ENCODE data around the gene RAB43. TPM values are rescaled to one million over a fixed set of nuclear protein-coding genes. Genes with fewer than 3 reads are reported as not detected.
"Not testable (repeated sequence)": the region's sequence is repeated elsewhere in the genome, so short reads cannot be mapped to it uniquely, and the experiment has no call there.

The RAB43 gene
- total RNA-seq, 6 experiments from 2014 or later, result 17.1 to 28.0 (median 22.0) TPM

DNA sequence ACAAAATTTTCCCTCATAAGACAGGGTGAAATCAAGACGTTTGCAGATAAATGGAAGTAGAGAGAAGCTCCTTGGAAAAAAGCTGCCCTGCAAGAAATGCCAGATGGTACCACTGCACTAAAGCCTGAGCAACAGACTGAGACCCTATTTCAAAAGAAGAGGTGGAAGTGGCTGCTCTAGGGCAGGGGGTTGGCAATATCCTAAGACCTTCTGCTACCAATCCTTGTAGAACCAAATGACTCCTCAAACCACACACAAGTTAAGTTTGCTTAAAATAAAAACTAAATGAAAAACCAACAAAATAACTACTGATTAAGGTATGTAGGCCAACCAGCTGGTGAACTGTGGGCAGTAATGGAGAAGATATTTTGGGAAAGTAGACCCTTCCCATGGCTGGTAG lies 21.3 kb downstream of the RAB43 start:
- Mint-ChIP-seq H3K4me3 (no peak overlapping the region), H3K27me3 (ENCODE audit: insufficient read depth) (no peaks in the 10 kb centered on the region; the same call in 1 of the 2 replicates), H3K36me3 (ENCODE audit: low read depth) (peaks cover 6% of the 10 kb centered on the region; the same call in 1 of the 2 replicates), H3K9me3 (no peaks in the 10 kb centered on the region), H3K27ac (no peak overlapping the region), H3K4me1 (ENCODE audit: low read depth) (no peaks in the 10 kb centered on the region)
- TF ChIP-seq, protein P1, sequence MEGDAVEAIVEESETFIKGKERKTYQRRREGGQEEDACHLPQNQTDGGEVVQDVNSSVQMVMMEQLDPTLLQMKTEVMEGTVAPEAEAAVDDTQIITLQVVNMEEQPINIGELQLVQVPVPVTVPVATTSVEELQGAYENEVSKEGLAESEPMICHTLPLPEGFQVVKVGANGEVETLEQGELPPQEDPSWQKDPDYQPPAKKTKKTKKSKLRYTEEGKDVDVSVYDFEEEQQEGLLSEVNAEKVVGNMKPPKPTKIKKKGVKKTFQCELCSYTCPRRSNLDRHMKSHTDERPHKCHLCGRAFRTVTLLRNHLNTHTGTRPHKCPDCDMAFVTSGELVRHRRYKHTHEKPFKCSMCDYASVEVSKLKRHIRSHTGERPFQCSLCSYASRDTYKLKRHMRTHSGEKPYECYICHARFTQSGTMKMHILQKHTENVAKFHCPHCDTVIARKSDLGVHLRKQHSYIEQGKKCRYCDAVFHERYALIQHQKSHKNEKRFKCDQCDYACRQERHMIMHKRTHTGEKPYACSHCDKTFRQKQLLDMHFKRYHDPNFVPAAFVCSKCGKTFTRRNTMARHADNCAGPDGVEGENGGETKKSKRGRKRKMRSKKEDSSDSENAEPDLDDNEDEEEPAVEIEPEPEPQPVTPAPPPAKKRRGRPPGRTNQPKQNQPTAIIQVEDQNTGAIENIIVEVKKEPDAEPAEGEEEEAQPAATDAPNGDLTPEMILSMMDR (IDR thresholded peaks at IDR 0.05), result no peak
- no peak for DNase-seq

DNA sequence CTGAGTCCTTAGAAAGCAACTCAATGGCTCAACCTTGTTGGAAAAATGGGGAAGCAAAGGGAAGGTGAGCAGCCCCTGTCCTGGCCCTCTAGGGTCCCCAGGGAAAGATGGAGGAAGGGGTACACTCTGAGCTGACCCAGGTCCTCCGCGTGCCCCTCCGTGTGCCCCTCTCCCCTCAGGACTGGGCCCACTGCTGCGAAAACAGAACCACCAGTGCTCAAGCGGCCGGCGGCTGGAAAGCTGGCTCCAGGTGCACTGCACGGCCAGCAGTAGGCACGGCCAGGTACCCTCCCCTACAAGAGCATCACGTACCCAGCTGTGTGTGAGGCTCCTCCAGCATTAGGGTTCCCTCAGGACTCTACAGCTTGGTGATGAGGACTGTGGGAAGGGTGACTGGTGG lies 26.3 kb downstream of the RAB43 start:
- no peak for DNase-seq
- Mint-ChIP-seq H3K4me1 (ENCODE audit: low read depth) (no peaks in the 10 kb centered on the region), H3K4me3 (no peak overlapping the region), H3K27me3 (ENCODE audit: insufficient read depth) (no peaks in the 10 kb centered on the region), H3K9me3 (no peaks in the 10 kb centered on the region), H3K36me3 (ENCODE audit: low read depth) (peaks cover 6% of the 10 kb centered on the region; the same call in 1 of the 2 replicates), H3K27ac (no peak overlapping the region)
- TF ChIP-seq, protein P1 (IDR thresholded peaks at IDR 0.05), result no peak

DNA sequence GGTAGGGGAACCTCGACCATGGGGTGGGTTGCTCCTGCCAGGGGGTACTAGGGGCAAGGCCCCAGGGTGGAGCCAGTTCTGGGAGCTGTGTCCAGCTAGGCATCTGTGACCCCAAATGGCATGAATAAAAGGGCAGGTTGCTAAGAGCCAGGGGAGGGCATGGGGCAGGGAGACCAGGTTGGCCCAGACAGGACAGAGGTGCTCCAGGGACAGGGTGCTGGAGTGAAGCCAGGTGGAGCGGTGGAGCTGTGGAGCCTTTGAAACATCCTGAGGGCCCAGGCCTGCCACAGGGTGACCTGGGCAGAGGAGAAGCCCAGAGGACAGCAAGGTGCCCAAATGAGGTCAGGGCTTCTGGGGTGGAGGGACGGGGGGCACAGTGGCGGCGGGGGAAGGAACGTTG lies 33.3 kb downstream of the RAB43 start:
- not testable (repeated sequence) for H3K27ac Mint-ChIP-seq; H3K27me3 Mint-ChIP-seq (ENCODE audit: insufficient read depth); H3K4me3 Mint-ChIP-seq; DNase-seq; H3K4me1 Mint-ChIP-seq (ENCODE audit: low read depth); H3K36me3 Mint-ChIP-seq (ENCODE audit: low read depth); H3K9me3 Mint-ChIP-seq

DNA sequence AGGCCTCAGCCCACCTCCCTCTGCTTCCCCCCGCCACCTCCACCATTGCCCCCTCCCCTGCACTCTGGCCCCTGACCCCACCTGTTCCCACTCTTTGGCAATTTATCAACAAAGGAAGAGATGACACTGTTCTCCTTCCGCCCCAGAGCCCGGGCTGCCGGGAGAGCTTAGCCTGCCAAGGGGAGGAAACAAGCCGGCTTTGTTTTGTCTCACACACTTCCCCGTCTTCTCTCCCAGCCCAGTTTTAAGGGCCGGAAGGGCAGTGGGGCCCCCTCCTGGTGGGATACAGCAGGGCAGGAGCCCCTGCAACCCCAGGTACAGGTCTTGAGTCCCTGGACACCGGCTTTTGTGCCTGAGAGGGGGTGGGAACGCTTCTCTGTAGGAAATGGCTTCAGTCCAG lies 33.7 kb downstream of the RAB43 start:
- not testable (repeated sequence) for H3K27ac Mint-ChIP-seq; H3K27me3 Mint-ChIP-seq (ENCODE audit: insufficient read depth); H3K36me3 Mint-ChIP-seq (ENCODE audit: low read depth); H3K4me1 Mint-ChIP-seq (ENCODE audit: low read depth); H3K4me3 Mint-ChIP-seq; H3K9me3 Mint-ChIP-seq
- peak; percentile 25 for DNase-seq

DNA sequence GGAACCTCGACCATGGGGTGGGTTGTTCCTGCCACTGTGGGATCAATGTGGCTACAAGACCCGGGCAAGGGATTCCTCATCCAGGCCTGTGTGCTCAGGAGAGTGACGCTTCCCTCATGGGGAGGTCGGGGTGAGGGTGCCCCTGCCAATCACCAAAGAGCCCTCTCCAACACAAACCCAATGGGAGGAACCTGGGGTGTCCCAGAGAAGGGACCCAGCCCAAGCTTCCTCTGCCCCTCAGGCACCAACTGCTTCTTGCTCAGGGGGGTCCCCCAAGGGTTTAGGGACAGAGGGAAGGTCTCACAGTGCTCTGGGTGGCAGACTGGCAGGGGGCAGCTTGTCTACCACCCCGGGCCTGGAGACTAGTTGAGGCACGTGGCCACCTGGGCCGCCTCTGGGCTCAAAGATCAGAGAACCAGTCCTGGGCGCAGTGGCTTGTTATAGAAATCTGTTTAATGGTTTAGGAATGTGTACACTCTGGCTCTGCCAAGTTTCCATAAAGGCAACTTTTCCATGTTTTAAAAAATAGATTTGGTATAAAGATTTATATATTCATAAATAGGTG lies 34.4 kb downstream of the RAB43 start:
- H3K36me3 Mint-ChIP-seq (ENCODE audit: low read depth), result no peaks in the 10 kb centered on the region
- TF ChIP-seq, protein P1 (IDR thresholded peaks at IDR 0.05), result no peak
- peaks cover 2% of the 10 kb centered on the region for H3K27me3 Mint-ChIP-seq (ENCODE audit: insufficient read depth)
- no peak overlapping the region for H3K27ac Mint-ChIP-seq
- peak; percentile 8 for DNase-seq
- no peaks in the 10 kb centered on the region for H3K9me3 Mint-ChIP-seq
- H3K4me1 Mint-ChIP-seq (ENCODE audit: low read depth), result no peaks in the 10 kb centered on the region
- H3K4me3 Mint-ChIP-seq, result no peak overlapping the region

DNA sequence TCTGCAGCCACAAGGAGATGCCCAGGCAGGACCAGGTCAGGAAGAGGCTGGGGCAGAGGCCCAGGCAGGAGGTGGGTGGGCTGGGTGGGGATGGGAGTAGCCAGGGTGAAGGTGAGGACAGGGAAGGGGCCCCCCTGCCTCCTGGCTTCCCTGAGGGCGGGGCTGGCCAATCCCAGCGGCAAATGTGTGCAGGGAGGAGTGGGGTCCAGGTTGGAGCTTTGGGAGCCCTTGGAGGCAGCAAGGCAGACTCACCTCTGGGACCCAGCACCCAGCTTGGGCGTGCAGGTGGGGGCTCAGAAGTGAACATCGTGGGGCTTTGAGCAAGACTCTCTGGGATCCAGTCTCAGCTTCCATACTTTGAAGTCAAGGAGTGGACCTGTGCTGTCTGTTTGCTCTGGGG lies 35.8 kb downstream of the RAB43 start:
- TF ChIP-seq, protein P1 (IDR thresholded peaks at IDR 0.05), result no peak

More for the DNA sequence above, 35.8 kb downstream of the RAB43 start:
- DNase-seq, result no peak
- peaks cover 6% of the 10 kb centered on the region for H3K27me3 Mint-ChIP-seq (ENCODE audit: insufficient read depth)
- no peaks in the 10 kb centered on the region for H3K9me3 Mint-ChIP-seq
- no peaks in the 10 kb centered on the region for H3K36me3 Mint-ChIP-seq (ENCODE audit: low read depth)
- H3K4me1 Mint-ChIP-seq (ENCODE audit: low read depth), result no peaks in the 10 kb centered on the region
- no peak overlapping the region for H3K27ac Mint-ChIP-seq
- no peak overlapping the region for H3K4me3 Mint-ChIP-seq
